Effector memory CD4-positive, alpha-beta T cell (primary cell): Measurements from ENCODE around the gene SLC25A11.

Experiments
- DNase-seq, 3 donors: peaks; one replicate each; pipeline ENCODE4 v3.0.0-alpha.2; 2020
- H3K27ac ChIP-seq: 2 replicates; pipeline ENCODE4 v1.7.0; 2013; ENCODE audit warnings: mild to moderate bottlenecking, low read length, moderate library complexity; ENCODE audit not compliant: insufficient read depth, poor library complexity, severe bottlenecking
- H3K27me3 ChIP-seq: replicated peaks from 2 replicates; pipeline ENCODE4 v1.7.0; 2013; ENCODE audit warnings: mild to moderate bottlenecking, low read length; ENCODE audit not compliant: insufficient read depth, control insufficient read depth, poor library complexity, severe bottlenecking
- H3K36me3 ChIP-seq: 2 replicates; pipeline ENCODE4 v1.7.0; 2013; ENCODE audit warnings: mild to moderate bottlenecking, low read length, moderate library complexity; ENCODE audit not compliant: control insufficient read depth, insufficient read depth
- H3K4me1 ChIP-seq: 2 replicates; pipeline ENCODE4 v1.7.0; 2013; ENCODE audit warnings: low read length, mild to moderate bottlenecking; ENCODE audit not compliant: control insufficient read depth, insufficient read depth, poor library complexity, severe bottlenecking
- H3K4me3 ChIP-seq: 2 replicates; pipeline ENCODE4 v1.7.0; 2013; ENCODE audit warnings: low read length, low read depth, mild to moderate bottlenecking; ENCODE audit not compliant: insufficient read depth, poor library complexity, severe bottlenecking
- H3K9me3 ChIP-seq: 2 replicates; pipeline ENCODE4 v1.7.0; 2013; ENCODE audit warnings: mild to moderate bottlenecking, low read length, moderate library complexity; ENCODE audit not compliant: control insufficient read depth

SLC25A11 gene

DNA sequence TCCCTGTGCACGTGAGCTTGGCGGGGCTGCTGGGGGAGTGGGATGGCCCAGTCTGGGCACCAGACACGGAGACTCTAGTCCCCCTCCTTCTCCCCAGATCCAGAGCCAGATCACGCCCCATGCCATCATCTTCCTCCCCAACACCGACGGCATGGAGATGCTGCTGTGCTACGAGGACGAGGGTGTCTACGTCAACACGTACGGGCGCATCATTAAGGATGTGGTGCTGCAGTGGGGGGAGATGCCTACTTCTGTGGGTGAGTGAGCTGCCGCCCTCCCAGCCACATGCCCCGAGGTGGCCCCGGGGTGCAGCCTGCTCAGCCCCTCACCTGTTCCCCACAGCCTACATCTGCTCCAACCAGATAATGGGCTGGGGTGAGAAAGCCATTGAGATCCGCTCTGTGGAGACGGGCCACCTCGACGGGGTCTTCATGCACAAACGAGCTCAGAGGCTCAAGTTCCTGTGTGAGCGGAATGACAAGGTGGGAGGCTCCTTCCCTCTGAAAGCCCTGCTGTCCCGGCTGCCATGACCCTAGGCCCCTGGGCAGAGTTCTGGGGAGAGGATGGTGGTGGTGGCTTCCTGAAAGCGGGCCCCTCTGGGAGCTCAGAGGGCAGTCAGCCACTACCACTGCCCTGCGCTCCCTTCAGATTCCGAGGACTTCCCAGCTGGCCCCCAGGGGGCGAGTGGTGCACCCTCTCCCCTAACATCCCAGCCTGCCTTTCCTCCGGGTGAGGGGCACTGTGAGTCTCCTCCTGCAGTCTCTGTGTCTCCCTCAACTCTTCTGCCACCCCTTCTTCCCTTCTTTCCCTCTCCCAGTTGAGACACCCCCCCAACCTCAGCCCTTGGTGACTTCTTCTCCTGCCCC lies 43.3 kb downstream of the SLC25A11 start:
- H3K27me3 ChIP-seq: no peaks in the 10 kb centered on the region
- H3K4me1 ChIP-seq: peaks cover 20% of the 10 kb centered on the region
- no peak overlapping the region for H3K27ac ChIP-seq
- peaks cover 51% of the 10 kb centered on the region for H3K36me3 ChIP-seq
- no peak for DNase-seq
- no peaks in the 10 kb centered on the region for H3K9me3 ChIP-seq
- no peak overlapping the region for H3K4me3 ChIP-seq

GRCh38 chr17:4895657-4896331 lies 44.1 kb downstream of the SLC25A11 start:
- DNase-seq: no peak
- Histone ChIP-seq H3K36me3 (peaks cover 59% of the 10 kb centered on the region), H3K4me1 (peaks cover 20% of the 10 kb centered on the region), H3K27ac (no peak overlapping the region), H3K27me3 (no peaks in the 10 kb centered on the region), H3K9me3 (no peaks in the 10 kb centered on the region), H3K4me3 (no peak overlapping the region)

GRCh38 chr17:4895121-4895520 lies 44.7 kb downstream of the SLC25A11 start:
- Histone ChIP-seq H3K4me3 (no peak overlapping the region), H3K36me3 (peaks cover 65% of the 10 kb centered on the region), H3K27me3 (no peaks in the 10 kb centered on the region), H3K9me3 (no peaks in the 10 kb centered on the region), H3K27ac (no peak overlapping the region), H3K4me1 (peaks cover 13% of the 10 kb centered on the region)
- DNase-seq: no peak

- peaks cover 75% of the 10 kb centered on the region for H3K36me3 ChIP-seq
- DNase-seq: no peak
- no peaks in the 10 kb centered on the region for H3K27me3 ChIP-seq
- H3K4me1 ChIP-seq: peaks cover 5% of the 10 kb centered on the region
- no peaks in the 10 kb centered on the region for H3K9me3 ChIP-seq
- H3K27ac ChIP-seq: no peak overlapping the region
- H3K4me3 ChIP-seq: no peak overlapping the region
Measured at GRCh38 chr17:4893721-4894560, 45.9 kb downstream of the SLC25A11 start.

DNA sequence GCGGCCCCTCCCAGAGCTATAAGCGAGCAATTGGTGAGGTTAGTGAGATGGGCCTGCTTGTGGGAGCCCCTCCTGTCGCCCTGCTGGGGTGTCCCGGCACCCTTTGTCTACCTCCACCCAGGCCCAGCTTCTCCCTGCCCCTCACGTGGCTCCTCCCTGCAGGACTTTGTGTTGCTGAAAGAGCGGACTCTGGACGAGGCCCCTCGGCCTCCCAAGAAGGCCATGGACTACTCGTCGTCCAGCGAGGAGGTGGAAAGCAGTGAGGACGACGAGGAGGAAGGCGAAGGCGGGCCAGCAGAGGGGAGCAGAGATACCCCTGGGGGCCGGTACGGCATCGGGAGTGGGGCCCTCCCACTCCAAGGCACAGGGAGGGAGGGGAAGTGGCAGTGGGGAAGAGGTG lies 46.6 kb downstream of the SLC25A11 start:
- Histone ChIP-seq H3K9me3 (no peaks in the 10 kb centered on the region), H3K4me1 (no peaks in the 10 kb centered on the region), H3K27ac (no peak overlapping the region), H3K27me3 (no peaks in the 10 kb centered on the region), H3K4me3 (no peak overlapping the region), H3K36me3 (peaks cover 79% of the 10 kb centered on the region)
- DNase-seq: no peak

GRCh38 chr17:4892499-4893221 lies 47.2 kb downstream of the SLC25A11 start:
- Histone ChIP-seq H3K36me3 (peaks cover 85% of the 10 kb centered on the region), H3K27ac (no peak overlapping the region), H3K27me3 (no peaks in the 10 kb centered on the region), H3K4me3 (no peak overlapping the region), H3K9me3 (no peaks in the 10 kb centered on the region), H3K4me1 (no peaks in the 10 kb centered on the region)
- no peak for DNase-seq

DNA sequence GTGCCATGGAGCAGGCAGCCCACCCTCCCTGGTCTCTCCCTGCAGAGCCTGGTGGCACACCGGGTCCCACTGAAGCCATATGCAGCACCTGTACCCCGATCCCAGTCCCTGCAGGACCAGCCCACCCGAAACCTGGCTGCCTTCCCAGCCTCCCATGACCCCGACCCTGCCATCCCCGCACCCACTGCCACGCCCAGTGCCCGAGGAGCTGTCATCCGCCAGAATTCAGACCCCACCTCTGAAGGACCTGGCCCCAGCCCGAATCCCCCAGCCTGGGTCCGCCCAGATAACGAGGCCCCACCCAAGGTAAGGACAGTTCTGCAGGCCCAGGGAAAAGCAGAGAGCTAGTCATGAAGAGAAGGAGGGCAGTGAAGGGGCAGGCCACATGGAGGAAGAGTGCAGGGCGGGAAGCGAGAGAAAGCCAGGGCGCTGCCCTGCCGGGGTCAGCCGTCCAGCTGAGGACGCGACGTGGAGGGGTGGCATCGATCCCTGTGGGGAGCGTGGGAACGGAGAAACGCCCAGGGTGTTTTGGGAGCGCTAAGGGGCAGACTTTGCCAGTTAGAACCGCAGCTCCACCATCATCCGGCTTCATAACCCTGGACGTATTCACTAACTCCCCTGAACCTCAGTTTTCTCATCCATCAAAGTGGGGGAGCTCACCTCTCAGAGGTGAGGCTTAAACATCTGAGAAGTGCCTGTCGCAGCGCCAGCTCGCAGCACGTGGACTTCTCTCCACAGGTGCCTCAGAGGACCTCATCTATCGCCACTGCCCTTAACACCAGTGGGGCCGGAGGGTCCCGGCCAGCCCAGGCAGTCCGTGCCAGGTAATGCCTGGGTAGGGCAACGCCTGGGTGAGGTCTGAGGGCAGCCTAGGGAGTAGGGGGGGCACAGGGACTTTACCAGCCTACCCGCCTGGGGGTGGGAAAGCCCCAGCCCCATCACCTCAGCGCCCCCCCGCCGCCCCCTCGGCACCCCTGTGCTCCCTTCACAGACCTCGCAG lies 48.1 kb downstream of the SLC25A11 start:
- H3K4me1 ChIP-seq: no peaks in the 10 kb centered on the region

DNA sequence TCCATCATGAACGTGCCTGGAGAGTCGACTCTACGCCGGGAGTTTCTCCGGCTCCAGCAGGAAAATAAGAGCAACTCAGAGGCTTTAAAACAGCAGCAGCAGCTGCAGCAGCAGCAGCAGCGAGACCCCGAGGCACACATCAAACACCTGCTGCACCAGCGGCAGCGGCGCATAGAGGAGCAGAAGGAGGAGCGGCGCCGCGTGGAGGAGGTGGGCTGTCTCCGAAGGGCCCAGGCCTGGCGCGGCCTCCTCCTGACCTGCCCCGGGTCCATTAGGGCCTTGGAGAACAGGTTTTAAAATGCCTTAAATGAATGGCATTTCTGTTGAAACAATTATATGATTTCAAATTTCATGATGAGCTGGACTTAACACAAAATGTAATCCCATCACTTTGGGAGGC lies 52.3 kb downstream of the SLC25A11 start:
- Histone ChIP-seq H3K4me1 (no peaks in the 10 kb centered on the region), H3K27me3 (no peaks in the 10 kb centered on the region), H3K9me3 (no peaks in the 10 kb centered on the region), H3K36me3 (peaks cover 78% of the 10 kb centered on the region), H3K27ac (no peak overlapping the region), H3K4me3 (no peak overlapping the region)
- no peak for DNase-seq

More for the DNA sequence above, 48.1 kb downstream of the SLC25A11 start:
- Histone ChIP-seq H3K9me3 (no peaks in the 10 kb centered on the region), H3K4me3 (no peak overlapping the region), H3K27ac (no peak overlapping the region), H3K36me3 (peaks cover 94% of the 10 kb centered on the region), H3K27me3 (no peaks in the 10 kb centered on the region)
- no peak for DNase-seq
